Activated CD4-positive, alpha-beta T cell treated with anti-CD3 and anti-CD28 coated beads, Interleukin-2, amount 50 U/mL, for 16 hours (primary cell): ENCODE measurements around the gene DHCR24.
"Not testable (repeated sequence)": the region's sequence is repeated elsewhere in the genome, so short reads cannot be mapped to it uniquely, and the experiment has no call there.

ENCODE experiments used
- DNase-seq: peaks from one replicate; pipeline ENCODE4 v3.0.0-alpha.2; 2020

Gene DHCR24

GRCh38 chr1:54885807-54886723 lies 930 bp downstream of the DHCR24 start:
- DNase-seq = no peak

- DNase-seq = no peak
These were observed 1.7 kb downstream of the DHCR24 start for GRCh38 chr1:54885237-54885679.

DNA sequence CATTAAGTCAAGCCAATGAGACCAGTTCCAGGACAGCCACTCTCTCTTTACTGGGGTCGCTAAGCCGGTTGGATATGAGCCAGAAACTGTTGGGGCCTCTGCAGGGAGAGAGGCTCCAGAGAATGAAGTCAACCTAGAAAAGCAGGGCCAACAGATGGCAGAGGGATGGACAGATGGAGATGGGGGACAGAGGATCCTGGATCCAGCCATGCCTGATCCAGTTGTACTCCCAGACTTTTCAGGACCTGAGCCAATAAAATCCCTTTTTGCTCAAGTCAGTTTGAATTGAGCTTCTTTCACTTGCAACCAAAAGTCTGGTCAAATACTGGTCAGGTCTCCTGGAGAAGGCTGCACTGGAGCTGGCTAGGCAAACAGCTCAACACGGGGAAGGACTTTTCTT lies 2.2 kb downstream of the DHCR24 start:
- no peak for DNase-seq

DNA sequence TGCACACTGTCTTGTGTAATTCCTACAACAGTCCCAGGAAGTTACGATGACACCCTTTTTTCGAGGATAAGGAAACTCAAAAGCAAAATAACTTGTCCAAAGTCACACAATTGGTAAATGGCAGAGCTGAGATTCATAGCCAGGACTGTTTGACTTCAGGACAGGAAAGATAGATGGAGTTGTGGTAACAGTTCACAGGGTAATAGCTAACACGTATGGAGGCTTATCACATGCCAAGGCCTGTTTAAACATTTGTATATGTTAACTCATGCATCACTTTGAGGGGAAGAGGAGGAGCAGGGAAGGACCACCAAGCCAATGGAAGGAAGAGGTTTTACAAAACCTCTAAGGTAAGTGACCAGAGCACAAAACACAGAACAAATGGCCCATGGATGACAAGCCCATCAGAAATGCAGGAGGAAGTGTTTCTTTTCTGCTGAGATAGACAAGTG lies 2.8 kb downstream of the DHCR24 start:
- DNase-seq = no peak

GRCh38 chr1:54883349-54884102 lies 3.5 kb downstream of the DHCR24 start:
- no peak for DNase-seq

- no peak for DNase-seq
These were observed 4.5 kb downstream of the DHCR24 start for GRCh38 chr1:54882519-54882918.

GRCh38 chr1:54881604-54882003 lies 5.4 kb downstream of the DHCR24 start:
- DNase-seq = not testable (repeated sequence)

GRCh38 chr1:54879872-54880271 lies 7.1 kb downstream of the DHCR24 start:
- DNase-seq = no peak

- no peak for DNase-seq
These were observed 10.2 kb downstream of the DHCR24 start for GRCh38 chr1:54876814-54877213.

DNA sequence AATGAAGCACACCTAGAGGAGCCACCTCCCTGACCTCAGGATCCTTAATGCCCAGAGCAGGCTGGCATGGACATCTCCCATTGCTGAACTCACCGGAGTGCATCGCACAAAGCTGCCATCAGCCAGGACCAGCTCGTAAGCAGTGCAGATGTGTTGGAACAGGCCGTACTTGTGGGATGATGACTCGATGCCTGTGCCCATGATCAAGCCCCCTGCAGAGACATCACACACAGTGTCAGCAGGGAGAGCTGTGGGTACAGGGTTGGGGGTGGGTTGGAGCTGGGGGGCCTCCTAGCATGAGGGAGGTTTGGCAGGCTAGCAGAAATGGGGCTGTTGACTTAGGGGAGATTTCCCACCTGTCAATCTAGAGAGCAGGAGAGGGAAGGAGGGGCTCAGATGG lies 12.0 kb downstream of the DHCR24 start:
- DNase-seq = no peak

DNA sequence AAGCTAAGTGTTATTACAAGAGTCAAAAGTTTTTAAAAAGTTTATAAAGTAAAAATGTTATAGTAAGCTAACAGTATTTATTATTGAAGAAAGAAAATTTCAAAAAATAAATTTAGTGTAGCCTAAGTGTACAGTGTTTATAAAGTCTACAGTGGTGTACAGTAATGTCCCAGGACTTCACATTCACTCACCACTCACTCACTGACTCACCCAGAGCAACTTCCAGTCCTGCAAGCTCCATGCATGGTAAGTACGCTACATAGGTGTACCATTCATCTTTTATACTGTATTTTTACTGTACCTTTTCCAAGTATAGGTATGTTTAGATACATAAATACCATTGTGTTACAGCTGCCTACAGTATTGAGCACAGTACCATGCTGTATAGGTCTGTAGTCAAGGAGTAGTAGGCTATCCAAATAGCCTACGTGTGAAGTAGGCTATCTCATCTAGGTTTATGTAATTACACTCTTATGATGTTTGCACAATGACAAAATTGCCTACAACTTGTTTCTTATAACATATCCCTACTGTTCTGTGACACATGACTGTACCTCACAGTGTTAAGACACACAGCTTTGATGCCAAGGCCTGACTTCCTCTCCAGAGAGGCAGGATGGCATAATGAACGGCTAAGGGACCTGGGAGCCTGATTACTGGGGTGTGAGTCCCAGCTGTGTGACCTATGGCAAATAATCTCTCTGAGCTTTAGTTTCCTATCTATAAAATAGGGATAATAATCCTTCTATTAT lies 12.7 kb downstream of the DHCR24 start:
- no peak for DNase-seq

- DNase-seq = no peak
These were observed 15.0 kb downstream of the DHCR24 start for GRCh38 chr1:54872036-54872331.

DNA sequence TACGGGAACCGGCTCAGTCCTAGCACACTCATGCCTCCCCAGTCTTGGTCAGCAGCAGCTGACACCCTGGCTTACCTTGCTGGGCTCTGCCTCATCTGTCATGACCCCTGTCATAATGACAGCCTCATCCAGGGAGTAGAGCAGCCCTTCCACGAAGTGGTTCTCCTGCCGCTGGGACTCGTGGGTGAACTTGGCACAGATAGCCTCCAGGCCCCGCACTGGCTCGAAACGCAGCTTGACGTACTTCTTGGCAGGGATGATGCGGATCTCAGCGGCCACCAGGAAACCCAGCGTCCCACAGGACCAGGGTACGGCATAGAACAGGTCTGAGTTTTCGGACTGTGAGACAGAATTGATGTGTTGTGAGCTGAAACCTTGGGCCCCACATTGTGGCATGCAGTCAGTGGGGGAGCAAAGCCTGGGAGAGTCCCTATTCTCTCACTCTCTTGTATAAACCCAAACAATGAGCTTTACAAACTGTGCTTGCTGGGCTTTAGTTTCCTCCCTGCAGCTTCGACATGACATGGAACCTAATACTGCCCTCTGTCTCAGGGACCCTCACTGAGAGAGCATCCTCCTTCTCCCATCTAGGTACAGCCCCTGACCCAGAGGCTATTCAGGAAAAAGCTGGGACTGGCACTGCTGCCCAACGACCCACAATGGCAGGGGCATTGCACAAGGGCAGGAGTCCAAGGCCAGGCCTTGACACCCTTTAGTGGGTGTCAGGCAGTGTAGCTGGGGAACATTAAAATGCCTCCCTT lies 15.5 kb downstream of the DHCR24 start:
- no peak for DNase-seq

DNA sequence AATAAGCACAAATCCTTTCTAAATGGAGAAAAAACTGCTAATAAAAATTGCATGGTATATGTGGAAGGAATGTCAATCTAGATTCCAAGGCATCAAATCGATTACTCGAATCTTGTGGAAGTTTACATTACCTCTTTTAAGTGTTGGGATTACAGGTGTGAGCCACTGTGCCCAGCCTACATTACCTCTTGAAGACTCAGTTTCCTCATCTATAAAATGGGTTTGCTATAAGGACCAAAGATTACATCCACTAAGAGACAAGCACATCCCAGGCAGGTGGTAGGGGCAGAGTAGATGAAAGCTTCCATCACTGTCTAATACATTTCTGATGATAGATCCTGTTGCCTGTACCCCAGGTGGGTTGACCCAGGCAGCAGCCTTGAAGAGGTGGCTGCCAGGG lies 16.1 kb downstream of the DHCR24 start:
- no peak for DNase-seq

GRCh38 chr1:54869173-54869851 lies 17.7 kb downstream of the DHCR24 start:
- DNase-seq = no peak

- no peak for DNase-seq
These were observed 19.3 kb downstream of the DHCR24 start for GRCh38 chr1:54867717-54868057.

DNA sequence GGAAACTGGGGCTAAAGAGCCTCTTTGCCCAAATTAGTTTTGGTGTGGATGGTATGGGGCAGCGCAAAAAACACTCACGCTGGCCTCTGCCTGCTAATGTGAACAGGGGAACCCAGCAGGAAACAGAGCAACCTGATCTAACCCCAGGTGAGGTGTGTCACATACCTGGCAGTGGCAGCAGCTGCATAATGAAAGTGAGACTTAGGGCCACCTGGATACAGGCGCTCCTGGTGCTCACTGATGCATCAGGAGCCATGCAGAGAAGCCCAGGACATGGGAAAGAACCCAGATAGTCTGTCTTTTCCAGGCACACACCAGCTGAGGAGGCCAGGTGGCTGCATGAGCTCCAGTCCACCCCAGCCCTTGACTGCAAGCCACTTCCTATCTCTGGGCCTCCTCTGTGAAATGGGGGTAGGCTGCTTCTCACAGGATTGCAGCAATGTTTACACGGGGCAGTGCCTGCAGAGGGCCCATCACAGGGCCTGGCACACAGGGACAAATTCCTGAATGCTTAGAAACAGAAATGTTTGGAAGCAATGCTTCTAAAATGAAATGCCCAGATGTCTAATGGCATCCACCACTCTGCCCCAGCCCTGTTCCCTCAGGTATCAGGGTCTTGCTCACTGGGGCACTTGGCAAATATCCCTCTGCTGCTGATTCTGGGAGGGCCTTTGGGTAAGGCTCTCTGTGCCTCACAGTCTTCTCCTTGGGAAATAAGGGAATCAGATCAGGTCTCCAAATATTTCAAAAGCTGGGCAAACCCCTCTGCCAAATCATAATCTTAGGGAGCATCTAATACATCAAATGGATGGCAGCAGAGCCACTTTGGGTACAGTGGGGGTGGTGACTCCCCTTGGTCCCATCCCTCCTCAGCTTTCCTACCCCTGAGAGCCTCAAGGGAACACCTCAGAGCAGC lies 19.9 kb downstream of the DHCR24 start:
- no peak for DNase-seq

- no peak for DNase-seq
These were observed 21.5 kb downstream of the DHCR24 start for GRCh38 chr1:54865238-54866073.

GRCh38 chr1:54864460-54865208 lies 22.4 kb downstream of the DHCR24 start:
- no peak for DNase-seq
